A673 (cell line): ENCODE data around the gene BEST3.

ENCODE experiments used
- EZH2 ChIP-seq: fragments of 200-600 bp; sonication (generic); IDR thresholded peaks from 2 replicates; pipeline ENCODE4 v1.6.1; 2017; ENCODE audit warnings: borderline replicate concordance, low read depth, mild to moderate bottlenecking, mixed read lengths, antibody characterized with exemption, low read length; ENCODE audit not compliant: poor library complexity, severe bottlenecking
- TF ChIP-seq, protein P1 (sequence below): fragments of 300-800, 200-600 bp; sonication (generic); conservative IDR thresholded peaks from 2 replicates; pipeline ENCODE4 v1.5.1; 2017; ENCODE audit warnings: low read depth, mild to moderate bottlenecking, antibody characterized with exemption, low read length, moderate library complexity, mixed read lengths

DNA sequence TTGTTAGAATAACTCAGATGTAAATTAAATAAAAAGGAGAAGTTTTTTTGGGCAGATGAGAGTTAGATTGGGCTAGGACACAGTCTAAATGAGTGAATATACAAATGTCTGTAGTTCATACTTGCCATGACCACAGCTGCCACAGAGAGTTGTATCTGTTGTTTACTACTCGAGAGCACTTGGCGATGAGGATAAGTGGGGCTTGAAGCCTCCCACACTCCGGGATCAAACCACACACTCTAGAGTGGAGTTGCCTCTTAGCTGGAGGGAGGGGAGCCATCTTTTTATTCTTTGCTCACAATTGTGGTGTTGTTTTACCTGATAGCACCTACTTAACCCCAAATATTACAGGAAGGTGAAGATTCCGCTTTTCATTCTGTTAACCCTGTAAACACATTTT, 27.5 kb downstream of the BEST3 start:
- TF ChIP-seq, protein P1, sequence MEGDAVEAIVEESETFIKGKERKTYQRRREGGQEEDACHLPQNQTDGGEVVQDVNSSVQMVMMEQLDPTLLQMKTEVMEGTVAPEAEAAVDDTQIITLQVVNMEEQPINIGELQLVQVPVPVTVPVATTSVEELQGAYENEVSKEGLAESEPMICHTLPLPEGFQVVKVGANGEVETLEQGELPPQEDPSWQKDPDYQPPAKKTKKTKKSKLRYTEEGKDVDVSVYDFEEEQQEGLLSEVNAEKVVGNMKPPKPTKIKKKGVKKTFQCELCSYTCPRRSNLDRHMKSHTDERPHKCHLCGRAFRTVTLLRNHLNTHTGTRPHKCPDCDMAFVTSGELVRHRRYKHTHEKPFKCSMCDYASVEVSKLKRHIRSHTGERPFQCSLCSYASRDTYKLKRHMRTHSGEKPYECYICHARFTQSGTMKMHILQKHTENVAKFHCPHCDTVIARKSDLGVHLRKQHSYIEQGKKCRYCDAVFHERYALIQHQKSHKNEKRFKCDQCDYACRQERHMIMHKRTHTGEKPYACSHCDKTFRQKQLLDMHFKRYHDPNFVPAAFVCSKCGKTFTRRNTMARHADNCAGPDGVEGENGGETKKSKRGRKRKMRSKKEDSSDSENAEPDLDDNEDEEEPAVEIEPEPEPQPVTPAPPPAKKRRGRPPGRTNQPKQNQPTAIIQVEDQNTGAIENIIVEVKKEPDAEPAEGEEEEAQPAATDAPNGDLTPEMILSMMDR: no peak
- TF ChIP-seq EZH2: no peak
